ENCODE data around the gene SLC48A1.

GRCh38 chr12:47772738-47773061, 338 bp upstream of the SLC48A1 start:
- no peak for TF ChIP-seq CTCF (IDR thresholded peaks at IDR 0.05; ENCODE audit: low read depth, low read length)
- no peak for TF ChIP-seq EZH2phosphoT487 (IDR thresholded peaks at IDR 0.05; ENCODE audit: low read depth)
